IMR-90 (cell line): ENCODE data around the gene RNGTT. TPM values are rescaled to one million over a fixed set of nuclear protein-coding genes. Genes with fewer than 3 reads are reported as not detected.

Experiments
- ATAC-seq: fragments of 200-7000 bp; cut with Tn5 transposase; 2 replicates; pipeline ENCODE4 v1.9.1; 2020; ENCODE audit warnings: low read depth, mild to moderate bottlenecking, moderate library complexity
- BruUV-seq: library from RNA; stranded (reverse); fragments of 400-500 nt; replicated peaks from 2 replicates; lab custom pipeline; 2021; lab: Mats Ljungman, UMichigan
- CTCF ChIA-PET: fragments of 300-600 bp; formaldehyde crosslinking; extraction: SDS; loops from one replicate; lab custom pipeline; 2021; ENCODE audit warnings: antibody characterized with exemption; lab: Yijun Ruan, JAX
- POLR2A ChIA-PET: fragments of 300-600 bp; sonication (Branson Sonifier 250); formaldehyde crosslinking; loops from one replicate; lab custom pipeline; 2022; ENCODE audit warnings: antibody characterized with exemption; ENCODE audit not compliant: unreplicated experiment; lab: Charles Lee
- DNase-seq: peaks from one replicate; pipeline ENCODE4 v3.0.0; 2013
- H2AFZ ChIP-seq: replicated peaks from 2 replicates; pipeline ENCODE3; 2013; ENCODE audit warnings: low read length, mild to moderate bottlenecking; ENCODE audit not compliant: poor library complexity
- H2AK5ac ChIP-seq: 2 replicates; pipeline ENCODE4 v1.6.1; 2013; ENCODE audit warnings: low read depth, low read length, inconsistent platforms
- H2AK9ac ChIP-seq: replicated peaks from 2 replicates; pipeline ENCODE3; 2013; ENCODE audit warnings: mild to moderate bottlenecking, low read depth, low read length, moderate library complexity; ENCODE audit not compliant: poor library complexity
- H2BK120ac ChIP-seq: 2 replicates; pipeline ENCODE4 v1.6.1; 2013; ENCODE audit warnings: low read depth, low read length, inconsistent platforms
- H2BK15ac ChIP-seq: 3 replicates; pipeline ENCODE4 v1.6.1; 2013; ENCODE audit warnings: low read depth, low read length, inconsistent platforms
- H2BK20ac ChIP-seq: 2 replicates; pipeline ENCODE4 v1.6.1; 2013; ENCODE audit warnings: low read depth, mild to moderate bottlenecking, inconsistent platforms, low read length, moderate library complexity
- H2BK5ac ChIP-seq: 2 replicates; pipeline ENCODE4 v1.6.1; 2013; ENCODE audit warnings: mild to moderate bottlenecking, low read depth, low read length, inconsistent platforms; ENCODE audit not compliant: poor library complexity, severe bottlenecking
- H3K14ac ChIP-seq: replicated peaks from 2 replicates; pipeline ENCODE4 v1.6.1; 2013; ENCODE audit warnings: low read depth, low read length, inconsistent platforms
- H3K18ac ChIP-seq: 2 replicates; pipeline ENCODE4 v1.6.1; 2013; ENCODE audit warnings: low read depth, low read length, control low read depth
- H3K23ac ChIP-seq: 2 replicates; pipeline ENCODE4 v1.6.1; 2013; ENCODE audit warnings: low read depth, low read length, inconsistent platforms
- H3K27ac ChIP-seq: 2 replicates; pipeline ENCODE4 v1.5.1; 2013; ENCODE audit warnings: mild to moderate bottlenecking, control low read depth, low read length; ENCODE audit not compliant: insufficient read depth
- H3K27me3 ChIP-seq: 2 replicates; pipeline ENCODE4 v1.6.1; 2013; ENCODE audit warnings: low read length; ENCODE audit not compliant: control insufficient read depth, insufficient read depth
- H3K36me3 ChIP-seq: 2 replicates; pipeline ENCODE4 v1.6.1; 2013; ENCODE audit warnings: low read length, mixed read lengths; ENCODE audit not compliant: control insufficient read depth, insufficient read depth
- H3K4ac ChIP-seq: 2 replicates; pipeline ENCODE4 v1.6.1; 2013; ENCODE audit warnings: low read depth, low read length, inconsistent platforms
- H3K4me1 ChIP-seq: 2 replicates; pipeline ENCODE4 v1.6.1; 2013; ENCODE audit warnings: low read length, mixed read lengths; ENCODE audit not compliant: control insufficient read depth, insufficient read depth
- H3K4me2 ChIP-seq: 2 replicates; pipeline ENCODE4 v1.6.1; 2013; ENCODE audit warnings: low read depth, mild to moderate bottlenecking, control low read depth, low read length, moderate library complexity
- H3K4me3 ChIP-seq: 2 replicates; pipeline ENCODE4 v1.5.1; 2013; ENCODE audit warnings: low read depth, mild to moderate bottlenecking, control low read depth, low read length, moderate library complexity; ENCODE audit not compliant: insufficient read depth
- H3K56ac ChIP-seq: 2 replicates; pipeline ENCODE4 v1.6.1; 2013; ENCODE audit warnings: low read length, inconsistent platforms; ENCODE audit not compliant: insufficient read depth; ENCODE audit errors: extremely low read depth
- H3K79me1 ChIP-seq, 2 experiments: 2 replicates each; pipeline ENCODE4 v1.6.1; 2013; ENCODE audit warnings: low read length in 2 of 2, inconsistent platforms in 1 of 2, low read depth in 1 of 2
- H3K9ac ChIP-seq: 2 replicates; pipeline ENCODE4 v1.6.1; 2013; ENCODE audit warnings: low read depth, low read length, control low read depth
- H3K9me1 ChIP-seq: 2 replicates; pipeline ENCODE4 v1.6.1; 2013; ENCODE audit warnings: low read length, inconsistent platforms; ENCODE audit not compliant: insufficient read depth
- H3K9me3 ChIP-seq: 2 replicates; pipeline ENCODE4 v1.6.1; 2013; ENCODE audit warnings: low read length; ENCODE audit not compliant: control insufficient read depth, insufficient read depth
- H4K20me1 ChIP-seq: 2 replicates; pipeline ENCODE4 v1.6.1; 2013; ENCODE audit warnings: low read length, inconsistent platforms; ENCODE audit not compliant: insufficient read depth
- H4K5ac ChIP-seq: 2 replicates; pipeline ENCODE4 v1.6.1; 2013; ENCODE audit warnings: mild to moderate bottlenecking, low read depth, low read length, control low read depth
- H4K8ac ChIP-seq, 2 experiments: 2 replicates each; pipeline ENCODE4 v1.6.1; 2013; ENCODE audit warnings: low read depth in 2 of 2, low read length in 2 of 2, control low read depth in 1 of 2, inconsistent platforms in 1 of 2
- H4K91ac ChIP-seq: 2 replicates; pipeline ENCODE4 v1.6.1; 2013; ENCODE audit warnings: low read depth, low read length, inconsistent platforms; ENCODE audit not compliant: insufficient read depth
- BHLHE40 ChIP-seq: fragments of 150-350 bp; IDR thresholded peaks from 2 replicates; pipeline ENCODE4 v1.6.1; 2016; ENCODE audit warnings: mild to moderate bottlenecking, low read depth, low read length
- CEBPB ChIP-seq: IDR thresholded peaks from 2 replicates; pipeline ENCODE4 v1.6.1; 2012; ENCODE audit warnings: low read depth, low read length, improper control_type of control experiment
- CHD1 ChIP-seq: IDR thresholded peaks from 2 replicates; pipeline ENCODE4 v1.6.1; 2012; ENCODE audit warnings: low read depth, low read length, improper control_type of control experiment
- CTCF ChIP-seq: conservative IDR thresholded peaks from 2 replicates; pipeline ENCODE4 v1.5.1; 2012; ENCODE audit warnings: mild to moderate bottlenecking, low read depth, low read length, improper control_type of control experiment
- ELK1 ChIP-seq: fragments of 150-350 bp; IDR thresholded peaks from 2 replicates; pipeline ENCODE4 v1.6.1; 2016; ENCODE audit warnings: low read depth, mild to moderate bottlenecking, low read length, moderate library complexity, borderline replicate concordance
- FOS ChIP-seq: fragments of 150-350 bp; IDR thresholded peaks from 2 replicates; pipeline ENCODE4 v1.6.1; 2016; ENCODE audit warnings: low read depth, low read length
- MAZ ChIP-seq: IDR thresholded peaks from 2 replicates; pipeline ENCODE4 v1.6.1; 2012; ENCODE audit warnings: low read depth, mild to moderate bottlenecking, low read length, improper control_type of control experiment, moderate library complexity, borderline replicate concordance
- NFE2L2 ChIP-seq: fragments of 150-350 bp; IDR thresholded peaks from 2 replicates; pipeline ENCODE4 v1.6.1; 2016; ENCODE audit warnings: low read depth, mild to moderate bottlenecking, low read length
- POLR2A ChIP-seq: IDR thresholded peaks from 2 replicates; pipeline ENCODE4 v1.6.1; 2012; ENCODE audit warnings: mild to moderate bottlenecking, low read depth, low read length
- RAD21 ChIP-seq: IDR thresholded peaks from 2 replicates; pipeline ENCODE4 v1.6.1; 2012; ENCODE audit warnings: low read length, improper control_type of control experiment
- RCOR1 ChIP-seq: IDR thresholded peaks from 2 replicates; pipeline ENCODE4 v1.6.1; 2012; ENCODE audit warnings: mild to moderate bottlenecking, low read length, improper control_type of control experiment; ENCODE audit not compliant: insufficient replicate concordance
- RFX5 ChIP-seq: IDR thresholded peaks from 2 replicates; pipeline ENCODE4 v1.8.0; 2012; ENCODE audit warnings: low read depth, mild to moderate bottlenecking, low read length, moderate library complexity
- SMC3 ChIP-seq: fragments of 150-350 bp; IDR thresholded peaks from 2 replicates; pipeline ENCODE4 v1.6.1; 2016; ENCODE audit warnings: low read depth, mild to moderate bottlenecking, antibody characterized with exemption, low read length, moderate library complexity
- USF2 ChIP-seq: fragments of 150-350 bp; IDR thresholded peaks from 2 replicates; pipeline ENCODE4 v1.6.1; 2017; ENCODE audit warnings: mild to moderate bottlenecking, antibody characterized with exemption, low read length, low read depth
- WGBS, 2 experiments: methylation state at CpG; one replicate each; pipeline versions ENCODE4 v1.1.5 to v1.1.7; 2013; ENCODE audit warnings: missing lambda C conversion rate in 2 of 2; ENCODE audit not compliant: insufficient read length in 1 of 2; ENCODE audit errors: extremely low coverage in 2 of 2; 5-methylcytosine and 5-hydroxymethylcytosine counted together
- dilution Hi-C: fragments of 300-500 bp; cut with HindIII; formaldehyde crosslinking; loops from one replicate; pipeline ENCODE4 v1.14.3; 2018; ENCODE audit warnings: low sequenced_read_pairs; ENCODE audit not compliant: unreplicated experiment
- in situ Hi-C: fragments of 300-500 bp; cut with MboI; formaldehyde crosslinking; loops from 3 replicates; pipeline ENCODE4 v1.14.3; 2019; ENCODE audit warnings: low sequenced_read_pairs, inconsistent platforms, mixed read lengths
- intact Hi-C: fragments of 100-400 bp; cut with micrococcal nuclease; formaldehyde crosslinking; loops from 2 replicates; pipeline ENCODE4 v1.10.0; 2022
- polyA plus RNA-seq, 3 experiments: library from polyadenylated mRNA; depleted of rRNA; stranded (reverse); fragments of >200 nt; gene quantifications; 2 replicates each; pipeline ENCODE4 v1.2.3, GENCODE V29; 2012; ENCODE audit warnings: low replicate concordance in 1 of 3
- total RNA-seq: library from RNA; depleted of rRNA; stranded (reverse); fragments of >200 nt; gene quantifications from 2 replicates; pipeline ENCODE4 v1.2.3, GENCODE V29; 2012

The RNGTT gene
- total and polyA plus RNA-seq, 2 of the 4 experiments (the other 2 are of a cell fraction) = 5.4 to 21.7 TPM

DNA sequence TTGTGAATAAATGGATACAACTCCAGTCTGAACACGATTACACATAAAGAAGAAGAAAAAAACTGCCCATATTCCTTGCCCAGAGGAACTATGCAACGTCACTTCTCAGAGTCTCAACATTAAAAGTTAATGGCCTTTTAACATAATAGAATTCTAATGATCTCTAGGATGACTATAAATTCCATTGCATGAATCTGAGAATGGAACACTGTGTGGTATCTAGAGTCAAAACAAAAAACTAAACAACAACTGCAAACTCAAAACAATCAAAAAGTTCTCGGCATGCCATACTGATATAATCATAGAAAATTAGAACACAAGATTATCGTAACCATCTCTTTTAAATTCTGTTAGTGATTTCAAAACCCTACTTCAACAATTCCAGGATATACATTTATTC lies 283.6 kb downstream of the RNGTT start:
- no CpG with 5 or more reads among the region's 4 CpGs for WGBS, 2 experiments
- no peak for DNase-seq
- H3K9ac ChIP-seq = no peak overlapping the region
- no peak overlapping the region for H3K14ac ChIP-seq
- POLR2A ChIA-PET = no interaction called here
- no peak overlapping the region for H4K5ac ChIP-seq
- no peak overlapping the region for H3K4ac ChIP-seq
- no peak overlapping the region for H3K4me2 ChIP-seq
- H3K23ac ChIP-seq = no peak overlapping the region
- no peaks in the 10 kb centered on the region for H3K27me3 ChIP-seq
- ATAC-seq = no peak; the same call in 1 of the 2 replicates
- H4K91ac ChIP-seq = no peak overlapping the region
- H4K20me1 ChIP-seq = no peaks in the 10 kb centered on the region; the same call in 1 of the 2 replicates
- H3K36me3 ChIP-seq = no peaks in the 10 kb centered on the region
- TF ChIP-seq FOS (no peak), POLR2A (no peak), CTCF (no peak), NFE2L2 (no peak), RFX5 (no peak), BHLHE40 (no peak), CEBPB (no peak), RAD21 (no peak), ELK1 (no peak), RCOR1 (no peak), MAZ (no peak), CHD1 (no peak), USF2 (no peak), SMC3 (no peak)
- no peak overlapping the region for H2AK5ac ChIP-seq
- dilution Hi-C loops = no loop called here
- no peak overlapping the region for H2BK5ac ChIP-seq
- no peak overlapping the region for H3K56ac ChIP-seq
- in situ Hi-C loops = no loop called here
- CTCF ChIA-PET = no interaction called here
- H2BK120ac ChIP-seq = no peak overlapping the region
- H3K9me3 ChIP-seq = no peaks in the 10 kb centered on the region
- no TSS peak for BruUV-seq
- no peak overlapping the region for H4K8ac ChIP-seq
- H3K4me3 ChIP-seq = no peak overlapping the region
- no peak overlapping the region for H2BK15ac ChIP-seq
- H2AFZ ChIP-seq = no peak overlapping the region
- H3K27ac ChIP-seq = no peak overlapping the region
- H2AK9ac ChIP-seq = no peak overlapping the region
- no peaks in the 10 kb centered on the region; the same call in 1 of the 2 replicates for H3K9me1 ChIP-seq
- no peak overlapping the region for H3K18ac ChIP-seq
- H3K4me1 ChIP-seq = no peaks in the 10 kb centered on the region
- H2BK20ac ChIP-seq = no peak overlapping the region
- peaks cover 0 to 2% of the 10 kb centered on the region in 2 experiments; a peak in 2 of 4 replicates for H3K79me1 ChIP-seq
- intact Hi-C loops = no loop called here
